ENCODE measurements around the gene FPGS. TPM values are rescaled to one million over a fixed set of nuclear protein-coding genes. Genes with fewer than 3 reads are reported as not detected.

The FPGS gene
- total RNA-seq, 1 experiment from 2014 or later, result 70.6 TPM

- POLR2A ChIA-PET, result no interaction called here
- DNase-seq (ENCODE audit: low read depth, low spot score) (no peak), ATAC-seq (no peak)
- Histone ChIP-seq H3K79me2 (ENCODE audit: insufficient read depth, low read length) (no peaks in the 10 kb centered on the region), H3K4me3 (replicated peaks in 1 of 2; ENCODE audit: low read depth in 1 of 2, low read length in 2 of 2) (no peak overlapping the region), H3K9me3 (ENCODE audit: control insufficient read depth in 1 of 2, insufficient read depth in 1 of 2, low read depth in 1 of 2, low read length in 2 of 2) (no peaks in the 10 kb centered on the region), H3K4me1 (ENCODE audit: control insufficient read depth in 1 of 2, insufficient read depth in 2 of 2, low read length in 2 of 2) (no peaks in the 10 kb centered on the region), H3K4me2 (ENCODE audit: low read length) (no peak overlapping the region), H4K20me1 (ENCODE audit: insufficient read depth) (no peaks in the 10 kb centered on the region), H3K36me3 (ENCODE audit: control insufficient read depth in 1 of 2, insufficient read depth in 2 of 2, low read length in 2 of 2) (peaks cover 20 to 23% of the 10 kb centered on the region in 2 experiments; a peak in 3 of 4 replicates), H3K9ac (ENCODE audit: low read length) (no peak overlapping the region), H3K27ac (ENCODE audit: low read depth, low read length) (no peak overlapping the region), H2AFZ (ENCODE audit: low read depth, low read length, poor library complexity, severe bottlenecking) (no peak overlapping the region), H3K9me2 (ENCODE audit: insufficient read depth) (no peaks in the 10 kb centered on the region), H3K27me3 (ENCODE audit: insufficient read depth, low read length) (no peaks in the 10 kb centered on the region)
- no TSS peak for BruUV-seq (replicated peaks)
- RAD21 ChIA-PET (ENCODE audit: low non-redundant PET in 1 of 2, low total read pairs in 2 of 2, uncharacterized antibody in 2 of 2, unreplicated experiment in 2 of 2), result no interaction called here
- intact Hi-C loops (cut with micrococcal nuclease), result no loop called here
- no peak for TF ChIP-seq FOSL1 (IDR thresholded peaks at IDR 0.05; ENCODE audit: low read depth)
- TF ChIP-seq POLR2A (IDR thresholded peaks at IDR 0.05; ENCODE audit: borderline replicate concordance, extremely low read depth, insufficient read depth, insufficient read length), result no peak
- TF ChIP-seq ZBTB33 (IDR thresholded peaks at IDR 0.05; ENCODE audit: extremely low read depth, insufficient replicate concordance, low read length), result no peak
- no peak for TF ChIP-seq CBX3 (IDR thresholded peaks at IDR 0.05; ENCODE audit: low read depth)
- TF ChIP-seq POLR2AphosphoS5 (IDR thresholded peaks at IDR 0.05; ENCODE audit: low read depth, low read length), result no peak
- TF ChIP-seq ZNF274 (IDR thresholded peaks at IDR 0.05; ENCODE audit: low read depth, low read length), result no peak
- no peak for TF ChIP-seq REST (IDR thresholded peaks at IDR 0.05; ENCODE audit: low read depth)
- TF ChIP-seq EZH2phosphoT487 (IDR thresholded peaks at IDR 0.05; ENCODE audit: borderline replicate concordance), result no peak
- no peak for TF ChIP-seq ELF1 (IDR thresholded peaks at IDR 0.05; ENCODE audit: borderline replicate concordance, low read depth)
- TF ChIP-seq EZH2 (IDR thresholded peaks at IDR 0.05), result no peak
- CTCF ChIA-PET, result no interaction called here
These were observed 13.1 kb downstream of the FPGS start for GRCh38 chr9:127815512-127816361.
